ENCODE results near the gene TRIM37. TPM values are rescaled to one million over a fixed set of nuclear protein-coding genes. Genes with fewer than 3 reads are reported as not detected.
A peak's percentile ranks its signal among the peaks of the same experiment; 100 is the strongest.

The TRIM37 gene
- polyA plus RNA-seq, 3 donors from 2014 or later: 6.0 to 12.5 (median 7.1) TPM

- DNase-seq: no peak
- H3K27ac Mint-ChIP-seq: no peak overlapping the region
- H3K36me3 Mint-ChIP-seq: peaks cover 7 to 19% (median 7%) of the 10 kb centered on the region in 3 donors
- peaks cover 0 to 4% (median 1%) of the 10 kb centered on the region in 3 donors for H3K27me3 Mint-ChIP-seq (ENCODE audit: low read depth in 3 of 3)
- H3K4me1 Mint-ChIP-seq: no peaks in the 10 kb centered on the region
- no peak overlapping the region for H3K4me3 Mint-ChIP-seq
- no peaks in the 10 kb centered on the region for H3K9me3 Mint-ChIP-seq
Measured at GRCh38 chr17:58991718-58992331, 114.9 kb downstream of the TRIM37 start.

DNA sequence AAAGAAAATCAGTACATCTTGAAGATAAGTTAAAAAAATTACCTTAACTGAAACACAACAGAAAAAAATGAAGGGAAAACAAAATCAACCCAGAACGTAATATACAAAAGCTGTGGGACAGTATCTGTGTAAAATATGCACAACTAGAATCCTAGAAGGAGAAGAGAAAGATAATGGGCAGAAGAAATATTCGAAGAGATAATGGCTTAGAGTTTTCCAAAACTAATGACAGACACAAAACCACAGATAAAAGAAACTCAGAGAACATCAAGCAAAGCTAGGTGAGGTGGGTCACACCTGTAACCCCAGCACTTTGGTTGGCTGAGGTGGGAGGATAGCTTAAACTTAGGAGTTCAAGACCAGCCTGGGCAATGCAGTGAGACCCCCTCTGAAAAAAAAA lies 117.1 kb downstream of the TRIM37 start:
- Mint-ChIP-seq H3K9me3 (no peaks in the 10 kb centered on the region), H3K36me3 (peaks cover 7 to 19% (median 9%) of the 10 kb centered on the region in 3 donors), H3K4me1 (no peaks in the 10 kb centered on the region), H3K4me3 (no peak overlapping the region), H3K27me3 (ENCODE audit: low read depth in 3 of 3) (peaks cover 0 to 4% (median 1%) of the 10 kb centered on the region in 3 donors), H3K27ac (no peak overlapping the region)
- no peak for DNase-seq

- Mint-ChIP-seq H3K27me3 (ENCODE audit: low read depth in 3 of 3) (no peaks in the 10 kb centered on the region), H3K4me3 (no peak overlapping the region), H3K4me1 (no peaks in the 10 kb centered on the region), H3K27ac (no peak overlapping the region), H3K36me3 (peaks cover 3 to 12% (median 9%) of the 10 kb centered on the region in 3 donors), H3K9me3 (no peaks in the 10 kb centered on the region)
- DNase-seq: no peak
Measured at GRCh38 chr17:58985971-58986370, 120.7 kb downstream of the TRIM37 start.

GRCh38 chr17:58985367-58985766 lies 121.3 kb downstream of the TRIM37 start:
- H3K4me3 Mint-ChIP-seq: no peak overlapping the region
- H3K27ac Mint-ChIP-seq: no peak overlapping the region
- H3K36me3 Mint-ChIP-seq: peaks cover 3 to 12% (median 9%) of the 10 kb centered on the region in 3 donors
- no peaks in the 10 kb centered on the region for H3K9me3 Mint-ChIP-seq
- no peaks in the 10 kb centered on the region for H3K4me1 Mint-ChIP-seq
- DNase-seq: no peak
- no peaks in the 10 kb centered on the region for H3K27me3 Mint-ChIP-seq (ENCODE audit: low read depth in 3 of 3)

GRCh38 chr17:58982626-58983025 lies 124.1 kb downstream of the TRIM37 start:
- Mint-ChIP-seq H3K4me3 (no peak overlapping the region), H3K9me3 (no peaks in the 10 kb centered on the region), H3K27me3 (ENCODE audit: low read depth in 3 of 3) (no peaks in the 10 kb centered on the region), H3K36me3 (peaks cover 0 to 8% (median 5%) of the 10 kb centered on the region in 3 donors), H3K4me1 (no peaks in the 10 kb centered on the region), H3K27ac (no peak overlapping the region)
- no peak for DNase-seq

DNA sequence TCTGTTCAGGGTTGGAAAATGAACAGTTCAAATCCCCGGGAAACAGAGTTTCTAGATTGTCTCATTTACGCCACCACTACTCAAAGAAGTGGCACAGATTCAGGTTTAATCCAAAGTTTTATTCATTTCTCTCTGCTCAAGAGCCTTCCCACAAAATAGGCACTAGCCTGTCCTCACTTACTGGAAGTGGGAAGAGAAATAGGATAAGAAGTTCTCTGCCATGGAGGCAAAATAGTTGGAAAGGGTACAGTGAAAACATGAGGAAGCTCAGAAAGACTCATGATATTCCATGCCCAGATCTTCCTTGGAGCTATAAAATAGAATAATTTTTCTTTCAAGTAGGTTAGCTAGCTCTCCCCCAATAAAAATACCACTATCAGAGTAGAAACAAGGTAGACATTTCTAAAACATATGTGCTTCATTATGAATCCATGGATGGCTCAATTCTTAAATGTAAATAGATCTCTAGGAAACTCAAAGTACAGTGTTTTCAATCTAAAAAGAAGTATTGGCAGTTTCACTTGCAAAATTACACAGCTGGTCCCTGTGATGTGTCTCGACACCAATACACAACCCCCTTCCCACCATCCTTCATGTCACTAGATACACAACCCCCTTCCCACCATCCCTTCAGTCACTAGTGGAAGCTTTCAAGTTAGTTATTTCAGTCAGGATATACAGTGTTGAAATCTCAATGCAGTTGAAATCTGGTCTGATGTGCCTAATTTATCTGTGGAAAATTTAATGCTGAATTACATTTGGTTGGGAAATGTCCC lies 125.8 kb downstream of the TRIM37 start:
- Mint-ChIP-seq H3K27me3 (ENCODE audit: low read depth in 3 of 3) (no peaks in the 10 kb centered on the region), H3K27ac (peak overlapping the region in 1 of 6 donors; percentile 28), H3K4me3 (no peak overlapping the region), H3K36me3 (peaks cover 0 to 5% (median 0%) of the 10 kb centered on the region in 3 donors), H3K9me3 (no peaks in the 10 kb centered on the region), H3K4me1 (no peaks in the 10 kb centered on the region)
- no peak for DNase-seq

DNA sequence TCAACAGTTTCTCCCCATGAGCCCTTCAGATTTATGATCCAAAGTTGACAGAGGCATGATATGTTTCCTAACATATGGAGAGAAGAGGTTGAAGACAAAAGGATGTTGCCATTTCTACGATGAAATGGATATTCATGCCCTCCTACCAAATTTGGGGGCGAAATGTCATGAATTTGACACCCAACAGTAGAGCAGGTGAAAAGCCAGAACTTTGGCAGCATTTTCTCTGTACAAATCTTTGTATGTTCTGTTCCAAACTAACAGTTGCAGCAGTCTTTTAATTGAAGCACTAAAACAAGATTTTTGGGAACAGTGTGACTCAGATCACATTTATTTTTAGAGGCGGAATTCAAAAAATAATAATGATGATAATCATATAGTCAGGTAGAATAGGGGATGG lies 130.1 kb downstream of the TRIM37 start:
- no peaks in the 10 kb centered on the region for H3K9me3 Mint-ChIP-seq
- H3K4me1 Mint-ChIP-seq: no peaks in the 10 kb centered on the region
- H3K4me3 Mint-ChIP-seq: no peak overlapping the region

GRCh38 chr17:58974354-58974753 lies 132.3 kb downstream of the TRIM37 start:
- peaks cover 0 to 3% (median 0%) of the 10 kb centered on the region in 3 donors for H3K36me3 Mint-ChIP-seq
- H3K4me1 Mint-ChIP-seq: peaks cover 0 to 1% of the 10 kb centered on the region in 2 donors
- no peak for DNase-seq
- no peaks in the 10 kb centered on the region for H3K9me3 Mint-ChIP-seq
- H3K4me3 Mint-ChIP-seq: no peak overlapping the region
- H3K27me3 Mint-ChIP-seq (ENCODE audit: low read depth in 3 of 3): peaks cover 0 to 1% (median 0%) of the 10 kb centered on the region in 3 donors
- H3K27ac Mint-ChIP-seq: no peak overlapping the region

More for the DNA sequence above, 130.1 kb downstream of the TRIM37 start:
- Mint-ChIP-seq H3K36me3 (peaks cover 0 to 3% (median 0%) of the 10 kb centered on the region in 3 donors), H3K27ac (no peak overlapping the region), H3K27me3 (ENCODE audit: low read depth in 3 of 3) (peaks cover 0 to 1% (median 0%) of the 10 kb centered on the region in 3 donors)
- DNase-seq: no peak

GRCh38 chr17:58970609-58971450 lies 135.8 kb downstream of the TRIM37 start:
- no peak overlapping the region for H3K27ac Mint-ChIP-seq

GRCh38 chr17:58969612-58970011 lies 137.1 kb downstream of the TRIM37 start:
- Mint-ChIP-seq H3K36me3 (peaks cover 0 to 2% (median 0%) of the 10 kb centered on the region in 3 donors), H3K4me3 (no peak overlapping the region), H3K27me3 (ENCODE audit: low read depth in 3 of 3) (peaks cover 3 to 5% (median 4%) of the 10 kb centered on the region in 3 donors), H3K4me1 (peaks cover 9 to 13% of the 10 kb centered on the region in 2 donors), H3K9me3 (no peaks in the 10 kb centered on the region), H3K27ac (no peak overlapping the region)
- DNase-seq: no peak

More at GRCh38 chr17:58970609-58971450, 135.8 kb downstream of the TRIM37 start:
- H3K27me3 Mint-ChIP-seq (ENCODE audit: low read depth in 3 of 3): peaks cover 3 to 5% (median 4%) of the 10 kb centered on the region in 3 donors
- no peak for DNase-seq
- no peaks in the 10 kb centered on the region for H3K9me3 Mint-ChIP-seq
- H3K4me1 Mint-ChIP-seq: peaks cover 9 to 13% of the 10 kb centered on the region in 2 donors
- no peak overlapping the region for H3K4me3 Mint-ChIP-seq
- peaks cover 0 to 5% (median 0%) of the 10 kb centered on the region in 3 donors for H3K36me3 Mint-ChIP-seq

GRCh38 chr17:58969156-58969555 lies 137.5 kb downstream of the TRIM37 start:
- Mint-ChIP-seq H3K36me3 (peaks cover 0 to 2% (median 0%) of the 10 kb centered on the region in 3 donors), H3K9me3 (no peaks in the 10 kb centered on the region), H3K4me3 (no peak overlapping the region), H3K4me1 (peaks cover 9 to 13% of the 10 kb centered on the region in 2 donors), H3K27ac (no peak overlapping the region), H3K27me3 (ENCODE audit: low read depth in 3 of 3) (peaks cover 3 to 5% (median 4%) of the 10 kb centered on the region in 3 donors)
- no peak for DNase-seq

DNA sequence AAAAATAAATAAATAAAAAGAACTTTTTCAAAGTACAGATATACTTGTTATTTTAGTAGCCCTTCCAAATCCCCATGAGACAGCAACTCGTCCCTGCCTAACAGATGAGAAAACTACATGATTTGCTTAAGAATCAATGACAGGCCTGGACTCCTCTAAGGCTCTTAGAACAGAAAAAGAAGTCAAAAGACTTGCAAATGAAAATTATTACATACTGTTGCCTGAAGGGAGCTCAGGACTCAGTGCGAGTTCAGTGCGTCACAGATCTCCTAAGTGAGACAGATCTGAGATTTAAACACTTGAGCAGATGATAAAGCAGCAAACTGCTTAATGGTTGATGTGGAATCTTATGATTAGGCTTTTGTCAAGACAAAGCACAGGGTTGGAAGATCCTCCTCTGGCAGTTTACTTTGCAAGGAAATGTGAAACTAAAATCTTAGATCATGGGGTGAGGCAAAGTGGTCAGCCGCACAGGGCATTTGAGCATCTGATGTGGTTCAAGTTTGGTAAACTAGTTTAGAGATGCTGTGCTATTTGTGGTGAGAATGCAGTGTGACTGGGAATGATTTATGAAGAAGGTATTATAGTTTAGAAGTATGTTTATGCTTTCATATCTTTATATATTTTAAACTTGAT lies 138.1 kb downstream of the TRIM37 start:
- H3K4me3 Mint-ChIP-seq: peak overlapping the region in 1 of 5 donors; percentile 9
- H3K36me3 Mint-ChIP-seq: peaks cover 0 to 2% (median 0%) of the 10 kb centered on the region in 3 donors
- H3K9me3 Mint-ChIP-seq: no peaks in the 10 kb centered on the region
- peak; percentile 30 to 41 (median 34) for DNase-seq
- H3K27me3 Mint-ChIP-seq (ENCODE audit: low read depth in 3 of 3): peaks cover 3 to 5% (median 4%) of the 10 kb centered on the region in 3 donors
- H3K4me1 Mint-ChIP-seq: peaks cover 9 to 13% of the 10 kb centered on the region in 2 donors
- H3K27ac Mint-ChIP-seq: no peak overlapping the region

DNA sequence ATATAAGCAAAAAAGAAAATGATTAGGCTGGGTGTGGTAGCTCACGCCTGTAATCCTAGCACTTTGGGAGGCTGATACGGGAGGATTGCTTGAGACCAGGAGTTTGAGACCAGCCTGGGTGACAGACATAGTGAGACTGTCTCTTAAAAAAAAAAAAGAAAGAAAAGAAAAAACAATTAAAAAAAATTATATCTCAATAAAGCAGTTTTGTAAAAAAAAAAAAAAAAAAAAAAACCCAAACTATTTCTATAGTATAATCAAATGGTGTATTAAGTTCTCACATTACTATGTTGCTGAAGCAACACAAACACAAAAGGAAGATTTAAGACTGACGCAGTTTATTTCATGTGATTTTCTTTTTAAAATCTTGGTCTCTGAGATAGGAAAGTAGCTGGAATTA lies 140.5 kb downstream of the TRIM37 start:
- H3K36me3 Mint-ChIP-seq: peaks cover 0 to 2% (median 0%) of the 10 kb centered on the region in 3 donors
- no peaks in the 10 kb centered on the region for H3K9me3 Mint-ChIP-seq
- H3K27ac Mint-ChIP-seq: no peak overlapping the region
- H3K4me3 Mint-ChIP-seq: no peak overlapping the region
- DNase-seq: no peak
- H3K27me3 Mint-ChIP-seq (ENCODE audit: low read depth in 3 of 3): peaks cover 3 to 8% (median 5%) of the 10 kb centered on the region in 3 donors
- H3K4me1 Mint-ChIP-seq: peaks cover 9 to 13% of the 10 kb centered on the region in 2 donors

All from immature natural killer cell (primary cell).